ENCODE measurements around the gene ATP2B2. TPM values are rescaled to one million over a fixed set of nuclear protein-coding genes. Genes with fewer than 3 reads are reported as not detected.
A peak's percentile ranks its signal among the peaks of the same experiment; 100 is the strongest.

Gene ATP2B2
- total RNA-seq, 1 donor from 2014 or later, result not detected

GRCh38 chr3:10329495-10330015 lies 175.8 kb downstream of the ATP2B2 start:
- Mint-ChIP-seq H3K27ac (no peak overlapping the region), H3K4me3 (no peak overlapping the region), H3K27me3 (ENCODE audit: insufficient read depth) (peaks cover 38% of the 10 kb centered on the region), H3K9me3 (no peaks in the 10 kb centered on the region), H3K4me1 (ENCODE audit: low read depth) (no peaks in the 10 kb centered on the region), H3K36me3 (ENCODE audit: low read depth) (no peaks in the 10 kb centered on the region)
- intact Hi-C loops (cut with micrococcal nuclease), result no loop called here
- DNase-seq (ENCODE audit: low spot score), result no peak

GRCh38 chr3:10328460-10329071 lies 176.8 kb downstream of the ATP2B2 start:
- Mint-ChIP-seq H3K4me1 (ENCODE audit: low read depth) (no peaks in the 10 kb centered on the region), H3K4me3 (no peak overlapping the region), H3K9me3 (no peaks in the 10 kb centered on the region), H3K27me3 (ENCODE audit: insufficient read depth) (peaks cover 38% of the 10 kb centered on the region), H3K27ac (no peak overlapping the region), H3K36me3 (ENCODE audit: low read depth) (no peaks in the 10 kb centered on the region)
- intact Hi-C loops (cut with micrococcal nuclease), result no loop called here
- no peak for DNase-seq (ENCODE audit: low spot score)

- Mint-ChIP-seq H3K9me3 (no peaks in the 10 kb centered on the region), H3K27ac (no peak overlapping the region), H3K4me1 (ENCODE audit: low read depth) (no peaks in the 10 kb centered on the region), H3K36me3 (ENCODE audit: low read depth) (no peaks in the 10 kb centered on the region), H3K27me3 (ENCODE audit: insufficient read depth) (peaks cover 35% of the 10 kb centered on the region), H3K4me3 (no peak overlapping the region)
- no peak for DNase-seq (ENCODE audit: low spot score)
- intact Hi-C loops (cut with micrococcal nuclease), result no loop called here
Measured at GRCh38 chr3:10327592-10327991, 177.8 kb downstream of the ATP2B2 start.

GRCh38 chr3:10322352-10322710 lies 183.1 kb downstream of the ATP2B2 start:
- Mint-ChIP-seq H3K27me3 (ENCODE audit: insufficient read depth) (peaks cover 13% of the 10 kb centered on the region), H3K4me3 (peak overlapping the region; percentile 30), H3K36me3 (ENCODE audit: low read depth) (peaks cover 16% of the 10 kb centered on the region), H3K27ac (no peak overlapping the region), H3K4me1 (ENCODE audit: low read depth) (peaks cover 30% of the 10 kb centered on the region), H3K9me3 (no peaks in the 10 kb centered on the region)
- DNase-seq (ENCODE audit: low spot score), result peak; percentile 24
- intact Hi-C loops (cut with micrococcal nuclease), result loop anchor here (1.0 to 5.0 kb wide), 3 partner anchors 296 to 1360 kb away; partner anchors contain the start of genes FANCD2 and RAD18

GRCh38 chr3:10321630-10322351 lies 183.6 kb downstream of the ATP2B2 start:
- Mint-ChIP-seq H3K27ac (peak overlapping the region; percentile 75), H3K36me3 (ENCODE audit: low read depth) (peaks cover 16% of the 10 kb centered on the region), H3K4me3 (peak overlapping the region; percentile 78), H3K4me1 (ENCODE audit: low read depth) (peaks cover 30% of the 10 kb centered on the region), H3K9me3 (no peaks in the 10 kb centered on the region), H3K27me3 (ENCODE audit: insufficient read depth) (peaks cover 8% of the 10 kb centered on the region)
- intact Hi-C loops (cut with micrococcal nuclease), result loop anchor here (1.0 to 5.0 kb wide), 12 partner anchors 79 to 1359 kb away; partner anchors contain the start of genes ARPC4, BRK1, BRPF1 and CRELD1
- DNase-seq (ENCODE audit: low spot score), result no peak

GRCh38 chr3:10320320-10320677 lies 185.1 kb downstream of the ATP2B2 start:
- DNase-seq (ENCODE audit: low spot score), result no peak
- H3K36me3 Mint-ChIP-seq (ENCODE audit: low read depth), result peaks cover 20% of the 10 kb centered on the region
- H3K4me1 Mint-ChIP-seq (ENCODE audit: low read depth), result peaks cover 30% of the 10 kb centered on the region
- H3K9me3 Mint-ChIP-seq, result no peaks in the 10 kb centered on the region
- peak overlapping the region; percentile 92 for H3K27ac Mint-ChIP-seq
- peak overlapping the region; percentile 97 for H3K4me3 Mint-ChIP-seq
- no peaks in the 10 kb centered on the region for H3K27me3 Mint-ChIP-seq (ENCODE audit: insufficient read depth)
- intact Hi-C loops (cut with micrococcal nuclease), result loop anchor here (2.0 to 5.0 kb wide), 7 partner anchors 77 to 1358 kb away; partner anchors contain the start of genes ARPC4, MTMR14, RAD18 and TADA3

- H3K27me3 Mint-ChIP-seq (ENCODE audit: insufficient read depth), result no peaks in the 10 kb centered on the region
- H3K4me1 Mint-ChIP-seq (ENCODE audit: low read depth), result peaks cover 30% of the 10 kb centered on the region
- peak overlapping the region; percentile 97 for H3K4me3 Mint-ChIP-seq
- intact Hi-C loops (cut with micrococcal nuclease), result loop anchor here (2.0 to 5.0 kb wide), 7 partner anchors 77 to 1358 kb away; partner anchors contain the start of genes ARPC4, MTMR14, RAD18 and TADA3
- no peak for DNase-seq (ENCODE audit: low spot score)
- peaks cover 21% of the 10 kb centered on the region for H3K36me3 Mint-ChIP-seq (ENCODE audit: low read depth)
- H3K9me3 Mint-ChIP-seq, result no peaks in the 10 kb centered on the region
- H3K27ac Mint-ChIP-seq, result peak overlapping the region; percentile 92
Measured at GRCh38 chr3:10319804-10320203, 185.6 kb downstream of the ATP2B2 start.

GRCh38 chr3:10319251-10319650 lies 186.1 kb downstream of the ATP2B2 start:
- Mint-ChIP-seq H3K27me3 (ENCODE audit: insufficient read depth) (no peaks in the 10 kb centered on the region), H3K4me3 (peak overlapping the region; percentile 97), H3K36me3 (ENCODE audit: low read depth) (peaks cover 27% of the 10 kb centered on the region), H3K27ac (peak overlapping the region; percentile 73), H3K9me3 (no peaks in the 10 kb centered on the region), H3K4me1 (ENCODE audit: low read depth) (peaks cover 30% of the 10 kb centered on the region)
- no peak for DNase-seq (ENCODE audit: low spot score)
- intact Hi-C loops (cut with micrococcal nuclease), result no loop called here

GRCh38 chr3:10317961-10318350 lies 187.4 kb downstream of the ATP2B2 start:
- intact Hi-C loops (cut with micrococcal nuclease), result no loop called here
- Mint-ChIP-seq H3K27ac (no peak overlapping the region), H3K9me3 (no peaks in the 10 kb centered on the region), H3K36me3 (ENCODE audit: low read depth) (peaks cover 37% of the 10 kb centered on the region), H3K27me3 (ENCODE audit: insufficient read depth) (no peaks in the 10 kb centered on the region), H3K4me3 (peak overlapping the region; percentile 50), H3K4me1 (ENCODE audit: low read depth) (peaks cover 30% of the 10 kb centered on the region)
- DNase-seq (ENCODE audit: low spot score), result no peak

- no peak for DNase-seq (ENCODE audit: low spot score)
- no peak overlapping the region for H3K4me3 Mint-ChIP-seq
- H3K27me3 Mint-ChIP-seq (ENCODE audit: insufficient read depth), result no peaks in the 10 kb centered on the region
- peak overlapping the region; percentile 44 for H3K27ac Mint-ChIP-seq
- H3K9me3 Mint-ChIP-seq, result no peaks in the 10 kb centered on the region
- intact Hi-C loops (cut with micrococcal nuclease), result no loop called here
- H3K4me1 Mint-ChIP-seq (ENCODE audit: low read depth), result peaks cover 30% of the 10 kb centered on the region
- peaks cover 39% of the 10 kb centered on the region for H3K36me3 Mint-ChIP-seq (ENCODE audit: low read depth)
Measured at GRCh38 chr3:10317311-10317960, 187.9 kb downstream of the ATP2B2 start.

GRCh38 chr3:10315771-10316344 lies 189.5 kb downstream of the ATP2B2 start:
- intact Hi-C loops (cut with micrococcal nuclease), result no loop called here
- no peak overlapping the region for H3K4me3 Mint-ChIP-seq
- H3K27me3 Mint-ChIP-seq (ENCODE audit: insufficient read depth), result no peaks in the 10 kb centered on the region
- H3K9me3 Mint-ChIP-seq, result no peaks in the 10 kb centered on the region
- H3K36me3 Mint-ChIP-seq (ENCODE audit: low read depth), result peaks cover 52% of the 10 kb centered on the region
- DNase-seq (ENCODE audit: low spot score), result no peak
- peaks cover 22% of the 10 kb centered on the region for H3K4me1 Mint-ChIP-seq (ENCODE audit: low read depth)
- no peak overlapping the region for H3K27ac Mint-ChIP-seq

GRCh38 chr3:10315101-10315500 lies 190.3 kb downstream of the ATP2B2 start:
- H3K4me3 Mint-ChIP-seq, result no peak overlapping the region
- intact Hi-C loops (cut with micrococcal nuclease), result no loop called here
- no peak overlapping the region for H3K27ac Mint-ChIP-seq
- H3K9me3 Mint-ChIP-seq, result no peaks in the 10 kb centered on the region
- H3K27me3 Mint-ChIP-seq (ENCODE audit: insufficient read depth), result no peaks in the 10 kb centered on the region
- H3K4me1 Mint-ChIP-seq (ENCODE audit: low read depth), result peaks cover 30% of the 10 kb centered on the region
- peaks cover 56% of the 10 kb centered on the region for H3K36me3 Mint-ChIP-seq (ENCODE audit: low read depth)
- DNase-seq (ENCODE audit: low spot score), result no peak

Measured in activated T-helper 1 cell treated with anti-CD3 and anti-CD28 coated beads, Interleukin-12 subunit alpha, Interleukin-12 subunit beta, Interleukin-2, Interleukin-4 antibody, amounts not matched to agents 30 ng/mL and 10 ng/mL and 1 ng/mL, durations not matched to agents 14 hours and 24 hours and 36 hours (primary cell).